ENCODE measurements around the gene VAV1. TPM values are rescaled to one million over a fixed set of nuclear protein-coding genes. Genes with fewer than 3 reads are reported as not detected.

The VAV1 gene
- total and polyA plus RNA-seq, 9 of the 15 experiments (the other 6 are each of a cell fraction or from before 2014, with no cell fraction given): 0.46 to 20.1 (median 11.1) TPM

DNA sequence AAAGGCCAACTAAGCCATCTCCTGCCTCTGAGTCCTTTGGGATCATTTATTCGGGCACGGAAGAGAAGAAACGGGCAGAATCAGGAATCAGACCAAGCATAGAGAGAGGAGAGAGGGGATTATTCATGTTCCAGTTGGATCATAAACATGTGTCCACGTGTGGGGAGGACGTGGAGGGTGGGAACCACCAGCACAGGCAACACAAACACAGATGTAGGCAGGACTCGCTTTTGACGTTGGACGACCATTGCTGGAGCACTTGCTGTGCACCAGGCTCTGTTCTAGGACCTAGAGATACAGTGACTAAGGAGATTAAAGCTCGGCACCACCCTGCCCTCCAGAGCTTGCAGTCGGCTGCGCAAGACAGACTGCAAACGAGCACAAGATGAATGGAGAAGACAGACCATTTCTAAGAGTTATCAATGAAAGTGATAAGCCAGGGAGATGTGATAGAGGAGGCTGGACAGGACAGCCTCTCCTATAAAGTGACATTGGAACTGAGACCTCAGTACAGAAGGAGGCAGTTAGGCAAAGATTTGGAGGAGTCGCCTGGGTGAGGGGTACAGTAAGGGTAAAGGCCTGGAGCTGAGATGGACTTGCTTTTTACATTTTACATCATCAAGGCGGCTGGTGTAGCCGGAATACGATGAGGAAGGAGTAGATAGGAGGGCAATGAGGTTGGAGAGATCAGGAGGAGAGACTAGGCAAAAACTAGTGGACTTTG, 6.0 kb upstream of the VAV1 start (continued):
- no peak for TF ChIP-seq BCL6 (CRISPR knock-in tag; IDR thresholded peaks at IDR 0.05)
- no peak for TF ChIP-seq CEBPZ (IDR thresholded peaks at IDR 0.05; ENCODE audit: borderline replicate concordance, low read depth, low read length)
- TF ChIP-seq, protein P1, sequence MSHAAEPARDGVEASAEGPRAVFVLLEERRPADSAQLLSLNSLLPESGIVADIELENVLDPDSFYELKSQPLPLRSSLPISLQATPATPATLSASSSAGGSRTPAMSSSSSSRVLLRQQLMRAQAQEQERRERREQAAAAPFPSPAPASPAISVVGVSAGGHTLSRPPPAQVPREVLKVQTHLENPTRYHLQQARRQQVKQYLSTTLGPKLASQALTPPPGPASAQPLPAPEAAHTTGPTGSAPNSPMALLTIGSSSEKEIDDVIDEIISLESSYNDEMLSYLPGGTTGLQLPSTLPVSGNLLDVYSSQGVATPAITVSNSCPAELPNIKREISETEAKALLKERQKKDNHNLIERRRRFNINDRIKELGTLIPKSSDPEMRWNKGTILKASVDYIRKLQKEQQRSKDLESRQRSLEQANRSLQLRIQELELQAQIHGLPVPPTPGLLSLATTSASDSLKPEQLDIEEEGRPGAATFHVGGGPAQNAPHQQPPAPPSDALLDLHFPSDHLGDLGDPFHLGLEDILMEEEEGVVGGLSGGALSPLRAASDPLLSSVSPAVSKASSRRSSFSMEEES (CRISPR knock-in tag; IDR thresholded peaks at IDR 0.05): no peak
- TF ChIP-seq HMG20B (CRISPR knock-in tag; IDR thresholded peaks at IDR 0.05): no peak
- TF ChIP-seq, protein P2, sequence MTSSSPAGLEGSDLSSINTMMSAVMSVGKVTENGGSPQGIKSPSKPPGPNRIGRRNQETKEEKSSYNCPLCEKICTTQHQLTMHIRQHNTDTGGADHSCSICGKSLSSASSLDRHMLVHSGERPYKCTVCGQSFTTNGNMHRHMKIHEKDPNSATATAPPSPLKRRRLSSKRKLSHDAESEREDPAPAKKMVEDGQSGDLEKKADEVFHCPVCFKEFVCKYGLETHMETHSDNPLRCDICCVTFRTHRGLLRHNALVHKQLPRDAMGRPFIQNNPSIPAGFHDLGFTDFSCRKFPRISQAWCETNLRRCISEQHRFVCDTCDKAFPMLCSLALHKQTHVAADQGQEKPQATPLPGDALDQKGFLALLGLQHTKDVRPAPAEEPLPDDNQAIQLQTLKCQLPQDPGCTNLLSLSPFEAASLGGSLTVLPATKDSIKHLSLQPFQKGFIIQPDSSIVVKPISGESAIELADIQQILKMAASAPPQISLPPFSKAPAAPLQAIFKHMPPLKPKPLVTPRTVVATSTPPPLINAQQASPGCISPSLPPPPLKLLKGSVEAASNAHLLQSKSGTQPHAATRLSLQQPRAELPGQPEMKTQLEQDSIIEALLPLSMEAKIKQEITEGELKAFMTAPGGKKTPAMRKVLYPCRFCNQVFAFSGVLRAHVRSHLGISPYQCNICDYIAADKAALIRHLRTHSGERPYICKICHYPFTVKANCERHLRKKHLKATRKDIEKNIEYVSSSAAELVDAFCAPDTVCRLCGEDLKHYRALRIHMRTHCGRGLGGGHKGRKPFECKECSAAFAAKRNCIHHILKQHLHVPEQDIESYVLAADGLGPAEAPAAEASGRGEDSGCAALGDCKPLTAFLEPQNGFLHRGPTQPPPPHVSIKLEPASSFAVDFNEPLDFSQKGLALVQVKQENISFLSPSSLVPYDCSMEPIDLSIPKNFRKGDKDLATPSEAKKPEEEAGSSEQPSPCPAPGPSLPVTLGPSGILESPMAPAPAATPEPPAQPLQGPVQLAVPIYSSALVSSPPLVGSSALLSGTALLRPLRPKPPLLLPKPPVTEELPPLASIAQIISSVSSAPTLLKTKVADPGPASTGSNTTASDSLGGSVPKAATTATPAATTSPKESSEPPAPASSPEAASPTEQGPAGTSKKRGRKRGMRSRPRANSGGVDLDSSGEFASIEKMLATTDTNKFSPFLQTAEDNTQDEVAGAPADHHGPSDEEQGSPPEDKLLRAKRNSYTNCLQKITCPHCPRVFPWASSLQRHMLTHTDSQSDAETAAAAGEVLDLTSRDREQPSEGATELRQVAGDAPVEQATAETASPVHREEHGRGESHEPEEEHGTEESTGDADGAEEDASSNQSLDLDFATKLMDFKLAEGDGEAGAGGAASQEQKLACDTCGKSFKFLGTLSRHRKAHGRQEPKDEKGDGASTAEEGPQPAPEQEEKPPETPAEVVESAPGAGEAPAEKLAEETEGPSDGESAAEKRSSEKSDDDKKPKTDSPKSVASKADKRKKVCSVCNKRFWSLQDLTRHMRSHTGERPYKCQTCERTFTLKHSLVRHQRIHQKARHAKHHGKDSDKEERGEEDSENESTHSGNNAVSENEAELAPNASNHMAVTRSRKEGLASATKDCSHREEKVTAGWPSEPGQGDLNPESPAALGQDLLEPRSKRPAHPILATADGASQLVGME (CRISPR knock-in tag; IDR thresholded peaks at IDR 0.05): no peak
- no peak for TF ChIP-seq ZNF146 (CRISPR knock-in tag; IDR thresholded peaks at IDR 0.05; ENCODE audit: unreplicated experiment)
- no peak for TF ChIP-seq SETDB1 (IDR thresholded peaks at IDR 0.05; ENCODE audit: low read length)
- 0 out of 2 replicates have a peak, but pooled peaks have one; percentile 4 for TF ChIP-seq MAFG (tag; conservative IDR thresholded peaks at IDR 0.05)
- no peak for TF ChIP-seq PCBP2 (IDR thresholded peaks at IDR 0.05; ENCODE audit: low read depth, low read length, poor library complexity, severe bottlenecking)
- no peak for TF ChIP-seq E2F3 (CRISPR knock-in tag; IDR thresholded peaks at IDR 0.05)
- no peak; a peak in 1 of 4 replicates for TF ChIP-seq TRIM24 (IDR thresholded peaks at IDR 0.05)
- TF ChIP-seq FOXP1 (CRISPR knock-in tag; IDR thresholded peaks at IDR 0.05): no peak
- TF ChIP-seq ZNF263 (CRISPR knock-in tag; IDR thresholded peaks at IDR 0.05; ENCODE audit: borderline replicate concordance): peak; percentile 70
- TF ChIP-seq, protein P3, sequence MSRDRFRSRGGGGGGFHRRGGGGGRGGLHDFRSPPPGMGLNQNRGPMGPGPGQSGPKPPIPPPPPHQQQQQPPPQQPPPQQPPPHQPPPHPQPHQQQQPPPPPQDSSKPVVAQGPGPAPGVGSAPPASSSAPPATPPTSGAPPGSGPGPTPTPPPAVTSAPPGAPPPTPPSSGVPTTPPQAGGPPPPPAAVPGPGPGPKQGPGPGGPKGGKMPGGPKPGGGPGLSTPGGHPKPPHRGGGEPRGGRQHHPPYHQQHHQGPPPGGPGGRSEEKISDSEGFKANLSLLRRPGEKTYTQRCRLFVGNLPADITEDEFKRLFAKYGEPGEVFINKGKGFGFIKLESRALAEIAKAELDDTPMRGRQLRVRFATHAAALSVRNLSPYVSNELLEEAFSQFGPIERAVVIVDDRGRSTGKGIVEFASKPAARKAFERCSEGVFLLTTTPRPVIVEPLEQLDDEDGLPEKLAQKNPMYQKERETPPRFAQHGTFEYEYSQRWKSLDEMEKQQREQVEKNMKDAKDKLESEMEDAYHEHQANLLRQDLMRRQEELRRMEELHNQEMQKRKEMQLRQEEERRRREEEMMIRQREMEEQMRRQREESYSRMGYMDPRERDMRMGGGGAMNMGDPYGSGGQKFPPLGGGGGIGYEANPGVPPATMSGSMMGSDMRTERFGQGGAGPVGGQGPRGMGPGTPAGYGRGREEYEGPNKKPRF (IDR thresholded peaks at IDR 0.05; ENCODE audit: low read depth, low read length): no peak

Measured in K562 (cell line).